Measurements from ENCODE around the gene S100A13. TPM values are rescaled to one million over a fixed set of nuclear protein-coding genes. Genes with fewer than 3 reads are reported as not detected.
"Not testable (repeated sequence)": the region's sequence is repeated elsewhere in the genome, so short reads cannot be mapped to it uniquely, and the experiment has no call there.

Gene S100A13
- total RNA-seq, 1 donor from 2014 or later, result 89.7 TPM

GRCh38 chr1:153640861-153641260, 13.6 kb upstream of the S100A13 start:
- Histone ChIP-seq H3K4me1 (peaks cover 0 to 11% of the 10 kb centered on the region in 2 donors), H3K27ac (no peak overlapping the region), H3K4me3 (no peak overlapping the region), H3K9me3 (no peaks in the 10 kb centered on the region), H3K27me3 (no peaks in the 10 kb centered on the region), H3K36me3 (peaks cover 76 to 95% of the 10 kb centered on the region in 2 donors)
- no peak for TF ChIP-seq CTCF (IDR thresholded peaks at IDR 0.05)
- intact Hi-C loops (cut with DNase I), result no loop called here
- no peak for DNase-seq (ENCODE audit: low spot score in 2 of 2)

- H3K27me3 ChIP-seq; DNase-seq (ENCODE audit: low spot score in 2 of 2); H3K9me3 ChIP-seq; H3K27ac ChIP-seq; H3K4me3 ChIP-seq; intact Hi-C loops (cut with DNase I): not testable (repeated sequence)
- Histone ChIP-seq H3K36me3 (peaks cover 75 to 89% of the 10 kb centered on the region in 2 donors), H3K4me1 (peaks cover 3 to 15% of the 10 kb centered on the region in 2 donors)
These were observed 12.9 kb upstream of the S100A13 start for GRCh38 chr1:153640213-153640612.

GRCh38 chr1:153639280-153639679, 12.0 kb upstream of the S100A13 start:
- Histone ChIP-seq H3K27ac (no peak overlapping the region), H3K9me3 (no peaks in the 10 kb centered on the region), H3K27me3 (no peaks in the 10 kb centered on the region), H3K4me1 (peaks cover 7 to 15% of the 10 kb centered on the region in 2 donors), H3K36me3 (peaks cover 66 to 79% of the 10 kb centered on the region in 2 donors), H3K4me3 (no peak overlapping the region)
- no peak for DNase-seq (ENCODE audit: low spot score in 2 of 2)
- intact Hi-C loops (cut with DNase I), result no loop called here
- TF ChIP-seq CTCF (IDR thresholded peaks at IDR 0.05), result no peak

- intact Hi-C loops (cut with DNase I), result no loop called here
- no peak overlapping the region for H3K4me3 ChIP-seq
- no peak overlapping the region for H3K27ac ChIP-seq
- DNase-seq (ENCODE audit: low spot score in 2 of 2), result no peak
- H3K9me3 ChIP-seq, result no peaks in the 10 kb centered on the region
- TF ChIP-seq CTCF (IDR thresholded peaks at IDR 0.05), result no peak
- H3K4me1 ChIP-seq, result peaks cover 7 to 15% of the 10 kb centered on the region in 2 donors
- peaks cover 56 to 69% of the 10 kb centered on the region in 2 donors for H3K36me3 ChIP-seq
- H3K27me3 ChIP-seq, result no peaks in the 10 kb centered on the region
These were observed 11.0 kb upstream of the S100A13 start for GRCh38 chr1:153638261-153638660.

GRCh38 chr1:153636312-153636711, 9.0 kb upstream of the S100A13 start:
- no peak for TF ChIP-seq CTCF (IDR thresholded peaks at IDR 0.05)
- no peaks in the 10 kb centered on the region for H3K9me3 ChIP-seq
- intact Hi-C loops (cut with DNase I), result no loop called here
- H3K27ac ChIP-seq, result peak overlapping the region in 1 of 2 donors; percentile 2
- no peak for DNase-seq (ENCODE audit: low spot score in 2 of 2)
- no peaks in the 10 kb centered on the region for H3K27me3 ChIP-seq
- peaks cover 7 to 15% of the 10 kb centered on the region in 2 donors for H3K4me1 ChIP-seq
- H3K4me3 ChIP-seq, result no peak overlapping the region
- peaks cover 38 to 50% of the 10 kb centered on the region in 2 donors for H3K36me3 ChIP-seq

GRCh38 chr1:153635872-153636271, 8.6 kb upstream of the S100A13 start:
- peaks cover 7 to 15% of the 10 kb centered on the region in 2 donors for H3K4me1 ChIP-seq
- H3K9me3 ChIP-seq, result no peaks in the 10 kb centered on the region
- DNase-seq (ENCODE audit: low spot score in 2 of 2), result no peak
- peak overlapping the region; percentile 71 to 97 for H3K4me3 ChIP-seq
- H3K36me3 ChIP-seq, result peaks cover 35 to 45% of the 10 kb centered on the region in 2 donors
- H3K27ac ChIP-seq, result peak overlapping the region; percentile 0 to 97
- no peak for TF ChIP-seq CTCF (IDR thresholded peaks at IDR 0.05)
- intact Hi-C loops (cut with DNase I), result loop anchor here (2.0 kb wide), 2 partner anchors 27 to 35 kb away; partner anchors contain the start of gene ILF2
- H3K27me3 ChIP-seq, result no peaks in the 10 kb centered on the region

All from ascending aorta (tissue), 2 donors.